Measurements from ENCODE around the gene IQCM.

DNA sequence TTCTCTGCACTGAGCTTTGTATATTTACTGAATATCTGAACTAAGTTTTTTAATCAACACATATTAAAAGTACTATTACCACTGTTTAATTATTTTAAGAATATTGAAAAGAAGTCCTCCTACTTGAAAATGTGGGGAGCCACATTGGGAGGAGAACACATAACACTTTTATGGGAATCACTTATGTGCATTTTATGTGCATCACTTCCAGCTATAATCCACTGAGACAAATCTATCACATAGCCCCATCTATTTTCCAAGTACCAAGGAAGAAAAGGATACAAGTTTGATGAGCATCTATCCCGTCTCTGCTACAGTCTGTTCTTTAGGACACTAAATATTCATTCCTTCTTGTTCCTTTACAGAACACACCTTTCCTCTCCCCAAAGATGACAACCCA lies 87.2 kb downstream of the IQCM start:
- TF ChIP-seq POLR2A (IDR thresholded peaks at IDR 0.05; ENCODE audit: low read depth, low read length) (no peak), TAF1 (IDR thresholded peaks at IDR 0.05; ENCODE audit: borderline replicate concordance, low read depth, low read length) (no peak), POLR2AphosphoS5 (IDR thresholded peaks at IDR 0.05; ENCODE audit: low read depth, low read length) (no peak)
